Measurements from ENCODE around the gene HOXA6. TPM values are rescaled to one million over a fixed set of nuclear protein-coding genes. Genes with fewer than 3 reads are reported as not detected.

The HOXA6 gene
- total RNA-seq, 1 experiment from 2014 or later = not detected

- Histone ChIP-seq H3K27ac (ENCODE audit: insufficient read length, low read depth, low read length) (no peak overlapping the region), H4K5ac (ENCODE audit: insufficient read length, low read depth, low read length) (no peak overlapping the region), H4K20me1 (ENCODE audit: control insufficient read depth, insufficient read depth, insufficient read length) (no peaks in the 10 kb centered on the region), H3K27me3 (ENCODE audit: insufficient read depth, low read length) (peaks cover 97% of the 10 kb centered on the region), H3K9ac (ENCODE audit: extremely low read depth, insufficient read length, low read length) (no peak overlapping the region), H2AFZ (ENCODE audit: low read length) (no peak overlapping the region), H3K18ac (ENCODE audit: insufficient read length, low read depth, low read length) (no peak overlapping the region), H3K4me2 (ENCODE audit: insufficient read depth, insufficient read length, low read length) (no peak overlapping the region), H2BK12ac (ENCODE audit: insufficient read length, low read depth, low read length) (no peak overlapping the region), H3K9me3 (ENCODE audit: control insufficient read depth, low read depth, low read length) (no peaks in the 10 kb centered on the region), H3K79me2 (ENCODE audit: insufficient read depth, low read length) (no peaks in the 10 kb centered on the region), H2BK20ac (ENCODE audit: low read depth, low read length, poor library complexity, severe bottlenecking) (no peak overlapping the region), H3K23ac (ENCODE audit: insufficient read length, low read depth, low read length) (no peak overlapping the region), H2BK5ac (ENCODE audit: insufficient read length, low read length) (no peak overlapping the region), H2BK15ac (ENCODE audit: low read depth, low read length) (no peak overlapping the region), H3T11ph (ENCODE audit: low read length) (no peak overlapping the region), H4K91ac (ENCODE audit: insufficient read length, low read depth, low read length) (no peak overlapping the region), H4K8ac (replicated peaks; ENCODE audit: insufficient read length, low read depth, low read length) (no peak overlapping the region), H3K14ac (ENCODE audit: insufficient read depth, low read length) (no peak overlapping the region), H2AK5ac (ENCODE audit: insufficient read length, low read length) (no peak overlapping the region), H3K4ac (ENCODE audit: low read depth, low read length) (no peak overlapping the region), H3K79me1 (ENCODE audit: insufficient read depth, low read depth, low read length, poor library complexity, severe bottlenecking) (no peaks in the 10 kb centered on the region), H3K23me2 (ENCODE audit: insufficient read length, low read depth, low read length, poor library complexity, severe bottlenecking) (no peaks in the 10 kb centered on the region), H3K4me1 (ENCODE audit: insufficient read depth, low read length) (no peaks in the 10 kb centered on the region), H3K56ac (ENCODE audit: insufficient read length, low read depth, low read length) (no peak overlapping the region), H2BK120ac (ENCODE audit: low read depth, low read length, poor library complexity, severe bottlenecking) (no peak overlapping the region)
- peak; percentile 35 for DNase-seq
- Mint-ChIP-seq H3K36me3 (ENCODE audit: insufficient read depth in 1 of 3, low read depth in 3 of 3) (peaks cover 0 to 2% (median 0%) of the 10 kb centered on the region in 3 experiments; a peak in 3 of 7 replicates), H3K9me3 (peaks cover 0 to 18% of the 10 kb centered on the region in 2 experiments; a peak in 3 of 5 replicates), H3K4me3 (peak overlapping the region in 1 of 2 experiments; percentile 65; a peak in 3 of 5 replicates), H3K27ac (peak overlapping the region in 1 of 3 experiments; percentile 32; a peak in 2 of 7 replicates), H3K27me3 (ENCODE audit: low read depth) (peaks cover 100% of the 10 kb centered on the region), H3K4me1 (peaks cover 17 to 44% of the 10 kb centered on the region in 2 experiments)
- WGBS (ENCODE audit: extremely low coverage, insufficient read length, low lambda C conversion rate) = no CpG with 5 or more reads among the region's 24 CpGs
- TF ChIP-seq CTCF (conservative IDR thresholded peaks at IDR 0.05) = no peak
Measured at GRCh38 chr7:27185854-27186667, 38.5 kb upstream of the HOXA6 start.

Data from H9 (cell line).